IMR-90 (cell line): Measurements from ENCODE around the gene ADGRD1.

Experiments used
- CEBPB ChIP-seq: IDR thresholded peaks from 2 replicates; pipeline ENCODE4 v1.6.1; 2012; ENCODE audit warnings: low read depth, low read length, improper control_type of control experiment
- CHD1 ChIP-seq: IDR thresholded peaks from 2 replicates; pipeline ENCODE4 v1.6.1; 2012; ENCODE audit warnings: low read depth, low read length, improper control_type of control experiment
- CTCF ChIP-seq: conservative IDR thresholded peaks from 2 replicates; pipeline ENCODE4 v1.5.1; 2012; ENCODE audit warnings: mild to moderate bottlenecking, low read depth, low read length, improper control_type of control experiment
- MAFK ChIP-seq: IDR thresholded peaks from 2 replicates; pipeline ENCODE4 v1.6.1; 2012; ENCODE audit warnings: low read depth, low read length, improper control_type of control experiment
- MXI1 ChIP-seq: IDR thresholded peaks from 2 replicates; pipeline ENCODE4 v1.6.1; 2012; ENCODE audit warnings: low read depth, mild to moderate bottlenecking, low read length, moderate library complexity, borderline replicate concordance
- POLR2A ChIP-seq: IDR thresholded peaks from 2 replicates; pipeline ENCODE4 v1.6.1; 2012; ENCODE audit warnings: mild to moderate bottlenecking, low read depth, low read length
- RAD21 ChIP-seq: IDR thresholded peaks from 2 replicates; pipeline ENCODE4 v1.6.1; 2012; ENCODE audit warnings: low read length, improper control_type of control experiment
- SMC3 ChIP-seq: fragments of 150-350 bp; IDR thresholded peaks from 2 replicates; pipeline ENCODE4 v1.6.1; 2016; ENCODE audit warnings: low read depth, mild to moderate bottlenecking, antibody characterized with exemption, low read length, moderate library complexity
- USF2 ChIP-seq: fragments of 150-350 bp; IDR thresholded peaks from 2 replicates; pipeline ENCODE4 v1.6.1; 2017; ENCODE audit warnings: mild to moderate bottlenecking, antibody characterized with exemption, low read length, low read depth

GRCh38 chr12:131133015-131133905 lies 179.6 kb downstream of the ADGRD1 start:
- TF ChIP-seq CEBPB = no peak
- no peak for TF ChIP-seq RAD21
- TF ChIP-seq CTCF = no peak
- no peak for TF ChIP-seq POLR2A
- TF ChIP-seq USF2 = no peak
- TF ChIP-seq MXI1 = no peak
- no peak for TF ChIP-seq MAFK
- no peak for TF ChIP-seq SMC3
- TF ChIP-seq CHD1 = no peak
